Activated B cell treated with CpG ODN at 0.5 μM for 24 hours (primary cell): ENCODE data around the gene BMI1. TPM values are rescaled to one million over a fixed set of nuclear protein-coding genes. Genes with fewer than 3 reads are reported as not detected.

Experiments used
- ATAC-seq: fragments of 200-7000 bp; cut with Tn5 transposase; one replicate; pipeline ENCODE4 v1.10.0; 2021; ENCODE audit warnings: low read depth, mild to moderate bottlenecking, moderate library complexity
- CTCF ChIA-PET: fragments of 350-600 bp; sonication (Branson Sonifier 250); formaldehyde crosslinking; loops from one replicate; lab custom pipeline; 2021; ENCODE audit warnings: antibody characterized with exemption; lab: Charles Lee
- POLR2A ChIA-PET: fragments of 350-600 bp; sonication (Branson Sonifier 250); formaldehyde crosslinking; loops from one replicate; lab custom pipeline; 2021; ENCODE audit warnings: antibody characterized with exemption; lab: Charles Lee
- DNase-seq: peaks from one replicate; pipeline ENCODE4 v3.0.0; 2022
- H3K27ac Mint-ChIP-seq: one replicate; pipeline ENCODE4 v1.8.0; 2020; ENCODE audit warnings: mixed read lengths
- H3K27me3 Mint-ChIP-seq: one replicate; pipeline ENCODE4 v1.8.0; 2021; ENCODE audit warnings: mixed read lengths
- H3K36me3 Mint-ChIP-seq: one replicate; pipeline ENCODE4 v1.8.0; 2021; ENCODE audit warnings: low read depth, mixed read lengths
- H3K4me1 Mint-ChIP-seq: one replicate; pipeline ENCODE4 v1.8.0; 2021; ENCODE audit warnings: mixed read lengths
- H3K4me3 Mint-ChIP-seq: one replicate; pipeline ENCODE4 v1.8.0; 2020; ENCODE audit warnings: mild to moderate bottlenecking, mixed read lengths
- H3K9me3 Mint-ChIP-seq: one replicate; pipeline ENCODE4 v1.8.0; 2020; ENCODE audit warnings: mixed read lengths
- intact Hi-C: fragments of 100-400 bp; cut with micrococcal nuclease; formaldehyde crosslinking; loops from one replicate; pipeline ENCODE4 v1.15.1; 2024
- total RNA-seq: library from RNA; stranded (reverse); gene quantifications from 2 replicates; pipeline ENCODE4 v1.2.3, GENCODE V29; 2022
- TF ChIP-seq, protein P1 (sequence below): fragments of 200-600 bp; IDR thresholded peaks from one replicate; pipeline ENCODE4 v1.8.0; 2022; ENCODE audit warnings: antibody characterized with exemption, mild to moderate bottlenecking

BMI1 gene
- total RNA-seq, 1 donor from 2014 or later = 70.1 TPM

DNA sequence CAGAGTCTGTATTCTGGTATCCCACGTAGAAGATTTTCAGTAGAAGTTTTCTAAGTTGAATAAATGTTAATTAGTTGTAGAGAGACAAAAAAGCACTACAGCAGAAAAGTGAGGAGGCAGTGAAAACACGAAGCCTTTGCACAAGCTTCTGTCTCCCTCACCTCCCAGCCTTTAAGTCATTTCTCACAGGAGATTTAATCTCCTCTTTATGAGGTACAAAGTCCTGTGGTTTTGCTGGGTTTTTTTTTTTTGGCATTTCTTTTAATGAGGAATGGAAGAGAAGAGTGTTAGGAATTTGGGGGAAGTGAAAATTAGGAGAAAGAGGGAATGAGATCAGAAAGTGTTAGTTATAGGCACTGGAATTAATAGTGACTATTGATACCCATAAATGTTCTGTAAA, 45.9 kb downstream of the BMI1 start:
- CTCF ChIA-PET = no interaction called here
- Mint-ChIP-seq H3K4me1 (peaks cover 34% of the 10 kb centered on the region), H3K4me3 (no peak overlapping the region), H3K9me3 (no peaks in the 10 kb centered on the region), H3K27me3 (no peaks in the 10 kb centered on the region), H3K27ac (no peak overlapping the region), H3K36me3 (no peaks in the 10 kb centered on the region)
- DNase-seq = no peak
- no peak for ATAC-seq
- POLR2A ChIA-PET = no interaction called here
- TF ChIP-seq, protein P1, sequence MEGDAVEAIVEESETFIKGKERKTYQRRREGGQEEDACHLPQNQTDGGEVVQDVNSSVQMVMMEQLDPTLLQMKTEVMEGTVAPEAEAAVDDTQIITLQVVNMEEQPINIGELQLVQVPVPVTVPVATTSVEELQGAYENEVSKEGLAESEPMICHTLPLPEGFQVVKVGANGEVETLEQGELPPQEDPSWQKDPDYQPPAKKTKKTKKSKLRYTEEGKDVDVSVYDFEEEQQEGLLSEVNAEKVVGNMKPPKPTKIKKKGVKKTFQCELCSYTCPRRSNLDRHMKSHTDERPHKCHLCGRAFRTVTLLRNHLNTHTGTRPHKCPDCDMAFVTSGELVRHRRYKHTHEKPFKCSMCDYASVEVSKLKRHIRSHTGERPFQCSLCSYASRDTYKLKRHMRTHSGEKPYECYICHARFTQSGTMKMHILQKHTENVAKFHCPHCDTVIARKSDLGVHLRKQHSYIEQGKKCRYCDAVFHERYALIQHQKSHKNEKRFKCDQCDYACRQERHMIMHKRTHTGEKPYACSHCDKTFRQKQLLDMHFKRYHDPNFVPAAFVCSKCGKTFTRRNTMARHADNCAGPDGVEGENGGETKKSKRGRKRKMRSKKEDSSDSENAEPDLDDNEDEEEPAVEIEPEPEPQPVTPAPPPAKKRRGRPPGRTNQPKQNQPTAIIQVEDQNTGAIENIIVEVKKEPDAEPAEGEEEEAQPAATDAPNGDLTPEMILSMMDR = no peak
- intact Hi-C loops = no loop called here

DNA sequence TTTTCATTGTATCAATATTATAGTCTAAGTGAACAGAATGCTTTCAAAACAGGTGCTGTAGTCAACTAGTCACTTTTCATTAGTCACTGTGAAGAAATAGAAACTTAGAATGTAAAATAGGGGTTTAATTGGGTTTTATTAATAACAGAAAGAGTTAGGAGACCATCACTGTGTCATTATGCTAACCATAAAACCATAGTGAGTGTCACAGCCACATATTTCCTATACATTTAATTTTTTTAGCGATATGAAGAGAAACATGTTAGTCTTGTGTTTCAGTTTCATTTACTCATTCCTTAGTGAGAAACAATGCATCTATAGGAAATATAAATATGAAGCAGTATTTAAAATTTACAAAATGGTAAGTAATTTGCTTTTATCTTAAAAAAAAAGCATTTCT, 46.6 kb downstream of the BMI1 start:
- Mint-ChIP-seq H3K4me3 (no peak overlapping the region), H3K36me3 (no peaks in the 10 kb centered on the region), H3K27me3 (no peaks in the 10 kb centered on the region), H3K4me1 (peaks cover 34% of the 10 kb centered on the region), H3K9me3 (no peaks in the 10 kb centered on the region), H3K27ac (no peak overlapping the region)
- ATAC-seq = no peak
- POLR2A ChIA-PET = interaction anchor here (0.8 kb wide), 1 partner anchor 69 kb away, joined by 3 read pairs; no protein-coding TSS in a partner anchor
- CTCF ChIA-PET = no interaction called here
- TF ChIP-seq, protein P1 = no peak
- intact Hi-C loops = no loop called here
- no peak for DNase-seq

DNA sequence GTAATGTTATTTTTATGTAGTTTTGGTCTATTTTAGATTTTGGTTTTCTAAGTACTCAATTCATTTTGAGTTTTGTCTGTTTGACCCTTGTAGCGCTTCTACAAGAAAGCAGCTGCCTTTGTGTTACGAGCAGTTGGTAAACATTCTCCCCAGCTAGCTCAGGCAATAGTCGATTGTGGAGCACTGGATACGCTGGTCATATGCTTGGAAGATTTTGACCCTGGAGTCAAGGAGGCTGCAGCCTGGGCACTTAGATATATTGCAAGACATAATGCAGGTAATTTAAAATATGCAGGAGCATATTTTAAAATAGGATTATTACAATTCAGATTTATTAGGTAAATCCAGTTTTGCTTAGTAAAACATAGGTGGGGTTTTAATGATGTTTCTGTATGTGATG, 47.5 kb downstream of the BMI1 start:
- Mint-ChIP-seq H3K4me1 (peaks cover 34% of the 10 kb centered on the region), H3K27ac (no peak overlapping the region), H3K27me3 (no peaks in the 10 kb centered on the region), H3K36me3 (no peaks in the 10 kb centered on the region), H3K9me3 (no peaks in the 10 kb centered on the region), H3K4me3 (no peak overlapping the region)
- ChIA-PET CTCF (no interaction called here), POLR2A (interaction anchor here (0.8 to 2.0 kb wide), 2 partner anchors 68 kb away, joined by 3 to 7 read pairs; no protein-coding TSS in a partner anchor)
- no peak for ATAC-seq
- no peak for DNase-seq
- TF ChIP-seq, protein P1 = no peak
- intact Hi-C loops = no loop called here

DNA sequence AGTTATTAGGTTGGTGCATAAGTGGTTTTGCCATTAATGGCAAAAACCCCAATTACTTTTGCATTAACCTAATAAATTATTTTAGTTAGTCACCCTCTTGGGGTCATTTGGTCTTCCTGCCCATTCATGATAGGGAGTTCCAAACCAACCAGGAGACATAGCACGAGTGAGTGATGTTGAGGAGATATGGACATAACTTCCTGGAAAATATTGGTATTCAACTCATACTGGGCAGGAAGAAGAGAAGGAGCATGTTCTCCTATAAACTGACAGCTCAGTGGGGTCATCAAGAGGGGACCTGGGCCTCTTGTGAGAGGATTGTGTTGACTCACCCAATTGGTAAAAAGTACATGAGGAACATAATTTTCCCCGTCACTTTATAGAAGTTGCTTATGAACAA, 48.1 kb downstream of the BMI1 start:
- ATAC-seq (no peak), DNase-seq (no peak)
- Mint-ChIP-seq H3K4me1 (peaks cover 34% of the 10 kb centered on the region), H3K9me3 (no peaks in the 10 kb centered on the region), H3K36me3 (no peaks in the 10 kb centered on the region), H3K27ac (no peak overlapping the region), H3K27me3 (no peaks in the 10 kb centered on the region), H3K4me3 (no peak overlapping the region)
- intact Hi-C loops = no loop called here
- CTCF ChIA-PET = no interaction called here
- POLR2A ChIA-PET = interaction anchor here (1.3 to 2.0 kb wide), 2 partner anchors 29 to 68 kb away, joined by 3 to 7 read pairs; no protein-coding TSS in a partner anchor
- TF ChIP-seq, protein P1 = no peak

DNA sequence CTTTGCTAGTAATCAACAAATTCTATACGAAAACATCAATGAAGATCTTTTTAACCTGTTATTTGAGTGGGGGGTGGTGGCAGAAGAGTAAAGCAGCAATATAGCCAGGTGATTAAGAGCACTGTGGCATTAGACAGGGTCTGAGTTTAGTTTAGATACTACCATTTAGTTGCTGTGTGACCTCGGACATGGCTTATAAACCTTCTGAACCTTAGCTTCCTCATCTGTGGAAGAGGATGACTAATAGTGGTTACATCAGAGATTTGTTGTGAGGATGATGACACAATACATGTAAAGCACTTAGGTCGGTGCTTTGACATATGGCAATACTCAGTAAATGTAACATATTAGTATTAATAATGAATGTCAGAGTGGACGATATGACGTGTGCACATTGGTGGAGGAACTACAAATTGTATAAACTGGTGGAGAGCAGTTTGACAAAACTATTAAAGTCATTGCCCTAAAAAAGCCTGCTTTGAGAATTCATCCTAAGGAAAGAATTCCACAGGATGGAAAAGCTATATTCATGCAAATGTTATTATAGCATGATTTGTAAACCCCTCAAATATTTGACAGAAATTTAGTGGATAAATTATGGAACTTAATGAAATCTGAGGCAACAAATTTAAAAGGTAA, 48.7 kb downstream of the BMI1 start:
- Mint-ChIP-seq H3K9me3 (no peaks in the 10 kb centered on the region), H3K27me3 (no peaks in the 10 kb centered on the region), H3K27ac (no peak overlapping the region), H3K36me3 (no peaks in the 10 kb centered on the region), H3K4me1 (peaks cover 35% of the 10 kb centered on the region), H3K4me3 (no peak overlapping the region)
- TF ChIP-seq, protein P1 = no peak
- ATAC-seq = peak; percentile 60
- DNase-seq = no peak
- ChIA-PET CTCF (no interaction called here), POLR2A (interaction anchor here (0.6 to 2.0 kb wide), 4 partner anchors 9 to 67 kb away, joined by 3 to 7 read pairs (median 4); no protein-coding TSS in a partner anchor)
- intact Hi-C loops = no loop called here
